B cell (primary cell): Measurements from ENCODE around the gene FAM81A. TPM values are rescaled to one million over a fixed set of nuclear protein-coding genes. Genes with fewer than 3 reads are reported as not detected.

Source experiments
- ATAC-seq: fragments of 200-7000 bp; cut with Tn5 transposase; one replicate; pipeline ENCODE4 v1.10.0; 2021; ENCODE audit warnings: low read depth, mild to moderate bottlenecking, moderate number of reproducible peaks, moderate library complexity
- CTCF ChIA-PET: fragments of 350-600 bp; sonication (Branson Sonifier 250); formaldehyde crosslinking; loops from one replicate; lab custom pipeline; 2021; ENCODE audit warnings: antibody characterized with exemption, inconsistent platforms; lab: Charles Lee
- POLR2A ChIA-PET: fragments of 350-600 bp; sonication (Branson Sonifier 250); formaldehyde crosslinking; loops from one replicate; lab custom pipeline; 2021; ENCODE audit warnings: antibody characterized with exemption; lab: Charles Lee
- DNase-seq: peaks from one replicate; pipeline ENCODE4 v3.0.0; 2013
- H2AFZ ChIP-seq: 2 replicates; pipeline ENCODE4 v1.6.1; 2012; ENCODE audit warnings: mild to moderate bottlenecking, low read depth, low read length; ENCODE audit not compliant: insufficient read depth, poor library complexity, severe bottlenecking
- H3K27ac ChIP-seq, 2 donors: 1 replicate in 1 of 2; 2 replicates in 1 of 2; pipeline ENCODE4 v1.5.1; 2012 to 2013; ENCODE audit warnings: low read length in 2 of 2, mild to moderate bottlenecking in 2 of 2, moderate library complexity in 1 of 2
- H3K27me3 ChIP-seq, 4 experiments: fragments of 200-600 bp in 1 of 4; sonication (generic) in 1 of 4; replicated peaks in 1 of 4; 1 replicate in 2 of 4; 2 replicates in 2 of 4; pipeline versions ENCODE4 v1.6.1 to v1.7.0; 2013 to 2016; ENCODE audit warnings: low read length in 3 of 4, mild to moderate bottlenecking in 2 of 4, mixed read lengths in 1 of 4, moderate library complexity in 1 of 4; ENCODE audit not compliant: insufficient read depth in 4 of 4, control insufficient read depth in 3 of 4; ENCODE audit errors: control extremely low read depth in 1 of 4
- H3K36me3 ChIP-seq, 2 experiments: replicated peaks in 1 of 2; 1 replicate in 1 of 2; 2 replicates in 1 of 2; pipeline versions ENCODE4 v1.6.1 to v1.7.1; 2013; ENCODE audit warnings: low read length in 1 of 2; ENCODE audit not compliant: insufficient read depth in 2 of 2, control insufficient read depth in 1 of 2; ENCODE audit errors: control extremely low read depth in 1 of 2, extremely low read depth in 1 of 2
- H3K4me1 ChIP-seq, 2 donors: fragments of 200-600 bp in 1 of 2; sonication (generic) in 1 of 2; 1 replicate in 1 of 2; 2 replicates in 1 of 2; pipeline versions ENCODE4 v1.5.1 to v1.6.1; 2013 to 2017; ENCODE audit warnings: low read length in 2 of 2; ENCODE audit not compliant: control insufficient read depth in 2 of 2, insufficient read depth in 2 of 2
- H3K4me2 ChIP-seq: replicated peaks from 2 replicates; pipeline ENCODE3; 2012; ENCODE audit warnings: mild to moderate bottlenecking, low read depth, low read length; ENCODE audit not compliant: poor library complexity, severe bottlenecking
- H3K4me3 ChIP-seq, 5 experiments: fragments of 200-600 bp in 1 of 5; sonication (generic) in 1 of 5; 1 replicate in 3 of 5; 2 replicates in 2 of 5; pipeline versions ENCODE4 v1.5.1 to v1.7.0; 2011 to 2016; ENCODE audit warnings: low read length in 4 of 5, mild to moderate bottlenecking in 4 of 5, low read depth in 2 of 5, control low read depth in 1 of 5, moderate library complexity in 1 of 5; ENCODE audit not compliant: insufficient read depth in 1 of 5; ENCODE audit errors: control extremely low read depth in 1 of 5, extremely low read depth in 1 of 5
- H3K79me2 ChIP-seq: fragments of 200-600 bp; sonication (generic); one replicate; pipeline ENCODE4 v1.6.0; 2016; ENCODE audit warnings: low read length; ENCODE audit not compliant: control insufficient read depth, insufficient read depth
- H3K9ac ChIP-seq: fragments of 200-600 bp; sonication (generic); 2 replicates; pipeline ENCODE4 v1.6.1; 2017; ENCODE audit warnings: mild to moderate bottlenecking, low read length, moderate library complexity
- H3K9me3 ChIP-seq, 3 donors: one replicate each; pipeline versions ENCODE4 v1.6.1 to v1.7.1; 2013; ENCODE audit warnings: low read length in 2 of 3; ENCODE audit not compliant: control insufficient read depth in 2 of 3, insufficient read depth in 1 of 3; ENCODE audit errors: control extremely low read depth in 1 of 3
- H4K20me1 ChIP-seq: 2 replicates; pipeline ENCODE4 v1.6.0; 2012; ENCODE audit warnings: mild to moderate bottlenecking, low read length; ENCODE audit not compliant: insufficient read depth, control insufficient read depth, poor library complexity, severe bottlenecking
- H3K27ac Mint-ChIP-seq: one replicate; pipeline ENCODE4 v1.8.0; 2021; ENCODE audit warnings: mixed read lengths
- H3K27me3 Mint-ChIP-seq: one replicate; pipeline ENCODE4 v1.8.0; 2021; ENCODE audit warnings: mixed read lengths
- H3K4me1 Mint-ChIP-seq: one replicate; pipeline ENCODE4 v1.8.0; 2021; ENCODE audit warnings: mixed read lengths
- H3K4me3 Mint-ChIP-seq: one replicate; pipeline ENCODE4 v1.8.0; 2021; ENCODE audit warnings: mixed read lengths
- H3K9me3 Mint-ChIP-seq: one replicate; pipeline ENCODE4 v1.8.0; 2022; ENCODE audit warnings: mixed read lengths; ENCODE audit not compliant: insufficient read depth
- EZH2 ChIP-seq: IDR thresholded peaks from 2 replicates; pipeline ENCODE4 v1.6.1; 2012; ENCODE audit warnings: borderline replicate concordance, low read depth, mild to moderate bottlenecking, moderate library complexity, low read length; ENCODE audit not compliant: insufficient read depth, poor library complexity, severe bottlenecking
- WGBS: methylation state at CpG from one replicate; pipeline ENCODE4 v1.1.5; 2013; ENCODE audit warnings: missing lambda C conversion rate; ENCODE audit not compliant: insufficient coverage; 5-methylcytosine and 5-hydroxymethylcytosine counted together
- intact Hi-C: fragments of 100-400 bp; cut with micrococcal nuclease; formaldehyde crosslinking; loops from one replicate; pipeline ENCODE4 v1.10.0; 2022
- polyA plus RNA-seq: library from polyadenylated mRNA; depleted of rRNA; stranded (reverse); fragments of >200 nt; gene quantifications from 2 replicates; pipeline ENCODE4 v1.2.3, GENCODE V29; 2012
- total RNA-seq, 2 donors: library from RNA; stranded (reverse); fragments of 120-200 nt in 1 of 2; gene quantifications; 1 replicate in 1 of 2; 2 replicates in 1 of 2; pipeline versions ENCODE4 v1.2.3 to v1.2.4, GENCODE V29; 2013 to 2022
- TF ChIP-seq, protein P1 (sequence below): fragments of 200-600 bp; IDR thresholded peaks from one replicate; pipeline ENCODE4 v1.8.0; 2022; ENCODE audit warnings: antibody characterized with exemption, mild to moderate bottlenecking

The FAM81A gene
- total and polyA plus RNA-seq, 2 donors (not counting 1 experiment from before 2014, with no cell fraction given) = 2.0 to 3.9 TPM

DNA sequence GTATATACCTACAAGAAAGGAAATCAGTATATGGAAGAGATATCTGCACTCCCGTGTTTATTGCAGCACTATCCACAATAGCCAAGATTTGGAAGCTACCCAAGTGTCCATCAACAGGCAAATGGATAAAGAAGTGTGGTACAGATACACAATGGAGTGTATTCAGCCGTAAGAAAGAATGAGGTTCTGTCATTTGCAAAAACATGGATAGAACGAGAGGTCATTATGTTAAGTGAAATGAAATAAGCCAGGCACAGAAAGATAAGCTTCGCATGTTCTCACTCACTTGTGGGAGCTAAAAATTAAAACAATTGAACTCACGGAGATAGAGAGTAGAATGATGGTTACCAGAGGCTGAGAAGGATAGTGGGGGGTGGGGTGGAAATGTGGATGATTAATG is 53.1 kb downstream of the FAM81A start:
- Histone ChIP-seq H3K9me3 (no peaks in the 10 kb centered on the region), H3K9ac (no peak overlapping the region), H3K27me3 (no peaks in the 10 kb centered on the region), H3K4me1 (peaks cover 8% of the 10 kb centered on the region in 2 donors), H3K4me3 (no peak overlapping the region), H3K79me2 (no peaks in the 10 kb centered on the region), H3K4me2 (no peak overlapping the region), H2AFZ (no peak overlapping the region), H4K20me1 (no peaks in the 10 kb centered on the region), H3K36me3 (no peaks in the 10 kb centered on the region), H3K27ac (no peak overlapping the region)
- Mint-ChIP-seq H3K9me3 (no peaks in the 10 kb centered on the region), H3K27ac (no peak overlapping the region), H3K4me1 (peaks cover 9% of the 10 kb centered on the region), H3K27me3 (no peaks in the 10 kb centered on the region), H3K4me3 (no peak overlapping the region)
- TF ChIP-seq EZH2 = no peak
- TF ChIP-seq, protein P1, sequence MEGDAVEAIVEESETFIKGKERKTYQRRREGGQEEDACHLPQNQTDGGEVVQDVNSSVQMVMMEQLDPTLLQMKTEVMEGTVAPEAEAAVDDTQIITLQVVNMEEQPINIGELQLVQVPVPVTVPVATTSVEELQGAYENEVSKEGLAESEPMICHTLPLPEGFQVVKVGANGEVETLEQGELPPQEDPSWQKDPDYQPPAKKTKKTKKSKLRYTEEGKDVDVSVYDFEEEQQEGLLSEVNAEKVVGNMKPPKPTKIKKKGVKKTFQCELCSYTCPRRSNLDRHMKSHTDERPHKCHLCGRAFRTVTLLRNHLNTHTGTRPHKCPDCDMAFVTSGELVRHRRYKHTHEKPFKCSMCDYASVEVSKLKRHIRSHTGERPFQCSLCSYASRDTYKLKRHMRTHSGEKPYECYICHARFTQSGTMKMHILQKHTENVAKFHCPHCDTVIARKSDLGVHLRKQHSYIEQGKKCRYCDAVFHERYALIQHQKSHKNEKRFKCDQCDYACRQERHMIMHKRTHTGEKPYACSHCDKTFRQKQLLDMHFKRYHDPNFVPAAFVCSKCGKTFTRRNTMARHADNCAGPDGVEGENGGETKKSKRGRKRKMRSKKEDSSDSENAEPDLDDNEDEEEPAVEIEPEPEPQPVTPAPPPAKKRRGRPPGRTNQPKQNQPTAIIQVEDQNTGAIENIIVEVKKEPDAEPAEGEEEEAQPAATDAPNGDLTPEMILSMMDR = no peak
- no peak for DNase-seq
- intact Hi-C loops = loop anchor here (5.0 kb wide), 1 partner anchor 189 kb away; no protein-coding TSS in a partner anchor
- CTCF ChIA-PET = interaction anchor here (0.6 to 7.4 kb wide), 15 partner anchors 10 to 535 kb away, joined by 3 to 104 read pairs (median 5); partner anchors contain the start of gene FAM81A
- POLR2A ChIA-PET = no interaction called here
- no peak for ATAC-seq
- WGBS = 100% methylated on average over 2 of the region's 5 CpGs

DNA sequence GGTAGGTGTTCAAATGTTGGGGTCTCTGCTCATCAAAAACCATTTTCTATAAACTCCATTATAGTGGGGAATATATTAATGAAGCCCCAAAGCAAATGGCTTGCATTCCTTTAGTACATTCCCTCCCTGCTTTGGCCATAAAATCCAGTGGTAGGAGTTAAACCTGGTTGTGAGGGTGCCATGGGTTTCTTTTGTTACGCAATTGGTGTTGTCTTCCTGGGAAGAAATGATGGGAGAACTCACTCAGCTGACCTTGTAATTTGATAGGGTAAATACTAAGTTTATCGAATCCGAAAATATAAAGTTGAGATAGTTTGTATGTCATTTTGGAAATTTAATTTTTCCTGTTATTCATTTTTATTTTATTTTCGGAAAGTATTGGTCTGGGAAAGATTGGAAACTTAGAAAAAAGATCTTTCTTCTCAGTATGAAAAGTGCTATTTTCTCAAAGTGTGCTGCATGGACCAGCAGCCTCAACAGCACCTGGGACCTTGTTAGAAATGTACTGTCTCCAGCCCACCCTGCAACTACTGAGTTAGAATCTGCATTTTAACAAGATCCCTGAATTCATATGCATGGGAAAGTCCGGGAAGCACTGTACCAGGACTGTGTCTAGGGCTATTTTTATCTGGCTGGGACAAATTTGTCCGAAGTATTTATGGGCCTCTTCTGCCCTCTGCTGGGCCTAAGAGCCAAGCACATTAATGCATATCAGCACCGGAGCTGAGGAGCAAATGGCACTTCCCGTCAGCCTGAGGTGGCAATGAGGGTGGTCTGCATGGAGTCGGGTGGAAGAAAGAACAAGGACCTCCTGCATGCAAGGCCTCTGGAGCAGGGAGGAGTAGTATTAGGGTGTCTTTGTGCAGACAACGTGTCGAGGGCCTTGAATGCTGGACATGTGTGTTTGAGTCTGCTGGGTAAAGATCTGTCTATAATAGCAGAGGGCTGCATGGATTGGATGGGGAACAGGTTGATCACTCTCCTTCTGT is 54.7 kb downstream of the FAM81A start:
- ChIA-PET POLR2A (interaction anchor here (1.0 to 1.3 kb wide), 2 partner anchors 36 to 116 kb away, joined by 4 read pairs; no protein-coding TSS in a partner anchor), CTCF (interaction anchor here (0.6 to 7.4 kb wide), 56 partner anchors 9 to 1925 kb away, joined by 3 to 104 read pairs (median 5); partner anchors contain the start of gene MINDY2)
- 2% methylated on average over 7 of the region's 11 CpGs for WGBS
- no peaks in the 10 kb centered on the region for H3K9me3 Mint-ChIP-seq
- no peaks in the 10 kb centered on the region for H4K20me1 ChIP-seq
- intact Hi-C loops = loop anchor here (1.0 to 5.0 kb wide), 8 partner anchors 37 to 535 kb away; no protein-coding TSS in a partner anchor
- peaks cover 9% of the 10 kb centered on the region for H3K4me1 Mint-ChIP-seq
- H3K36me3 ChIP-seq = no peaks in the 10 kb centered on the region
- H3K4me2 ChIP-seq = peak overlapping the region; percentile 21
- H3K4me1 ChIP-seq = peaks cover 8% of the 10 kb centered on the region in 2 donors
- H3K27me3 Mint-ChIP-seq = no peaks in the 10 kb centered on the region
- TF ChIP-seq EZH2 = no peak
- TF ChIP-seq, protein P1 = peak; percentile 99
- peak; percentile 88 for ATAC-seq
- no peak overlapping the region for H3K4me3 ChIP-seq
- H3K9me3 ChIP-seq = no peaks in the 10 kb centered on the region
- no peak overlapping the region for H3K9ac ChIP-seq
- H3K27ac Mint-ChIP-seq = no peak overlapping the region
- no peaks in the 10 kb centered on the region for H3K79me2 ChIP-seq
- no peak overlapping the region for H3K27ac ChIP-seq
- peak; percentile 80 for DNase-seq
- no peaks in the 10 kb centered on the region for H3K27me3 ChIP-seq
- H3K4me3 Mint-ChIP-seq = no peak overlapping the region
- peak overlapping the region; percentile 69 for H2AFZ ChIP-seq
